Measurements from ENCODE around the gene ZFAND3.

GRCh38 chr6:38155621-38156204 is 336.2 kb downstream of the ZFAND3 start:
- no peak for TF ChIP-seq GATA3 (IDR thresholded peaks at IDR 0.05; ENCODE audit: low read depth, low read length)
- no peak for TF ChIP-seq GATA2 (IDR thresholded peaks at IDR 0.05; ENCODE audit: low read depth, low read length)
